PFSK-1 (cell line): ENCODE data around the gene CLASP1.

Source experiments
- POLR2AphosphoS5 ChIP-seq: IDR thresholded peaks from 2 replicates; pipeline ENCODE4 v1.6.1; 2012; ENCODE audit warnings: low read depth, mild to moderate bottlenecking, control low read depth, low read length, moderate library complexity
- REST ChIP-seq, 2 experiments: IDR thresholded peaks; 2 replicates each; pipeline versions ENCODE4 v1.6.1 to v1.8.0; 2011 to 2012; ENCODE audit warnings: low read depth in 2 of 2, low read length in 2 of 2, control low read depth in 1 of 2, inconsistent platforms in 1 of 2, mild to moderate bottlenecking in 1 of 2, moderate library complexity in 1 of 2; ENCODE audit not compliant: insufficient read depth in 1 of 2
- SIN3A ChIP-seq: IDR thresholded peaks from 2 replicates; pipeline ENCODE4 v1.6.1; 2012; ENCODE audit warnings: mild to moderate bottlenecking, low read length, moderate library complexity, borderline replicate concordance; ENCODE audit not compliant: insufficient read depth
- TAF1 ChIP-seq: IDR thresholded peaks from 2 replicates; pipeline ENCODE4 v1.6.1; 2012; ENCODE audit warnings: low read length, control low read depth, borderline replicate concordance; ENCODE audit not compliant: insufficient read depth

DNA sequence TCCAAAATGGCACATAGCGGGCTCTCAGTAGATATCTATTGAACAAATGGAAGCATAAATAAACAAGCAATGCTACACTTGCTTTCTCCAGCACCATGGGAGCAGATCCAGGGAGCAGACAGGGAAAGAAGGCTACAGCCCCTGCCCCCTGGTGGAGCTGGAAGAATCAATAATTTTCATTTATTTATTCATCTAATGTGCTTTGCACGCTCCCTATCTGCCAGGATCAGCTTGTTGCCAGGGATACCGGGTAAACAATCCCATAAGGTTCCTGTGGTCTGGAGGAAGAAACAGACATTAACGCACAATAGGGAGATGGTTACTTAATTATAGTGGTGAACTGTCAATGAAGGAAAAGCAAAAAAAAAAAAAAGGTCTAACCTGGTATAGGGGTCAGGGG lies 40.1 kb upstream of the CLASP1 start:
- TF ChIP-seq POLR2AphosphoS5 (no peak), TAF1 (no peak), SIN3A (no peak), REST (IDR thresholded peaks at IDR 0.05; ENCODE audit: insufficient read depth in 1 of 2, low read depth in 2 of 2, low read length in 2 of 2) (no peak)
